ENCODE data around the gene APOBEC3B.
"Not testable (repeated sequence)": the region's sequence is repeated elsewhere in the genome, so short reads cannot be mapped to it uniquely, and the experiment has no call there.

Gene APOBEC3B

GRCh38 chr22:38967451-38968450 is 14.4 kb upstream of the APOBEC3B start:
- DNase-seq, result no peak

GRCh38 chr22:38968801-38969200 is 13.3 kb upstream of the APOBEC3B start:
- DNase-seq, result no peak

- no peak for DNase-seq
Observed at GRCh38 chr22:38970551-38970950, 11.6 kb upstream of the APOBEC3B start.

GRCh38 chr22:38971202-38971601 is 10.9 kb upstream of the APOBEC3B start:
- DNase-seq, result no peak

- DNase-seq, result no peak
Observed at GRCh38 chr22:38971791-38972190, 10.4 kb upstream of the APOBEC3B start.

GRCh38 chr22:38972558-38972957 is 9.6 kb upstream of the APOBEC3B start:
- DNase-seq, result no peak

GRCh38 chr22:38973289-38974169 is 8.6 kb upstream of the APOBEC3B start:
- no peak for DNase-seq

GRCh38 chr22:38974170-38974825 is 7.8 kb upstream of the APOBEC3B start:
- DNase-seq, result no peak

GRCh38 chr22:38974826-38975175 is 7.3 kb upstream of the APOBEC3B start:
- no peak for DNase-seq

- not testable (repeated sequence) for DNase-seq
Observed at GRCh38 chr22:38977289-38977688, 4.9 kb upstream of the APOBEC3B start.

GRCh38 chr22:38980587-38980986 is 1.6 kb upstream of the APOBEC3B start:
- DNase-seq, result not testable (repeated sequence)

- no peak for DNase-seq
Observed at GRCh38 chr22:38981005-38981991, 849 bp upstream of the APOBEC3B start.

GRCh38 chr22:38984224-38984623 is 2.1 kb downstream of the APOBEC3B start:
- DNase-seq, result no peak

GRCh38 chr22:38984784-38985757 is 2.9 kb downstream of the APOBEC3B start:
- DNase-seq, result not testable (repeated sequence)

GRCh38 chr22:38986629-38987028 is 4.5 kb downstream of the APOBEC3B start:
- no peak for DNase-seq

- no peak for DNase-seq
Observed at GRCh38 chr22:38987171-38987895, 5.2 kb downstream of the APOBEC3B start.

- no peak for DNase-seq
Observed at GRCh38 chr22:38989466-38989865, 7.3 kb downstream of the APOBEC3B start.

GRCh38 chr22:38992871-38993371 is 10.8 kb downstream of the APOBEC3B start:
- DNase-seq, result not testable (repeated sequence)

- DNase-seq, result no peak
Observed at GRCh38 chr22:38996105-38996504, 14.0 kb downstream of the APOBEC3B start.

All from activated gamma-delta T cell (primary cell).